CD4-positive, alpha-beta T cell (primary cell): Measurements from ENCODE around the gene ITGAE. TPM values are rescaled to one million over a fixed set of nuclear protein-coding genes. Genes with fewer than 3 reads are reported as not detected.

Source experiments
- ATAC-seq: fragments of 200-7000 bp; cut with Tn5 transposase; one replicate; pipeline ENCODE4 v1.10.0; 2022; ENCODE audit warnings: mild to moderate bottlenecking; ENCODE audit not compliant: poor library complexity
- CTCF ChIA-PET: fragments of 350-600 bp; sonication (Branson Sonifier 250); formaldehyde crosslinking; loops from one replicate; lab custom pipeline; 2021; ENCODE audit warnings: antibody characterized with exemption, inconsistent platforms; lab: Charles Lee
- POLR2A ChIA-PET: fragments of 350-600 bp; sonication (Branson Sonifier 250); formaldehyde crosslinking; loops from one replicate; lab custom pipeline; 2021; ENCODE audit warnings: antibody characterized with exemption, inconsistent platforms; lab: Charles Lee
- DNase-seq, 14 experiments: peaks; one replicate each; pipeline ENCODE4 v3.0.0-alpha.2; 2013 to 2020; ENCODE audit warnings: mixed read lengths in 2 of 14
- H3K27ac ChIP-seq, 2 donors: one replicate each; pipeline versions ENCODE4 v1.5.1 to v1.7.0; 2013; ENCODE audit warnings: low read length in 2 of 2, low read depth in 1 of 2, mild to moderate bottlenecking in 1 of 2
- H3K27me3 ChIP-seq, 2 experiments: 1 replicate in 1 of 2; 2 replicates in 1 of 2; pipeline versions ENCODE4 v1.6.1 to v1.7.0; 2013; ENCODE audit warnings: low read length in 2 of 2, control low read depth in 1 of 2, mild to moderate bottlenecking in 1 of 2, moderate library complexity in 1 of 2; ENCODE audit not compliant: insufficient read depth in 2 of 2, control insufficient read depth in 1 of 2
- H3K36me3 ChIP-seq: one replicate; pipeline ENCODE4 v1.6.1; 2013; ENCODE audit warnings: low read length, control low read depth; ENCODE audit not compliant: insufficient read depth
- H3K4me1 ChIP-seq: one replicate; pipeline ENCODE4 v1.6.1; 2013; ENCODE audit warnings: low read length, control low read depth; ENCODE audit not compliant: insufficient read depth
- H3K4me3 ChIP-seq: one replicate; pipeline ENCODE4 v1.5.1; 2013; ENCODE audit warnings: mild to moderate bottlenecking, low read length, moderate library complexity
- H3K9me3 ChIP-seq, 2 experiments: 1 replicate in 1 of 2; 2 replicates in 1 of 2; pipeline versions ENCODE4 v1.6.1 to v1.7.0; 2013; ENCODE audit warnings: low read length in 2 of 2, mild to moderate bottlenecking in 2 of 2, control low read depth in 1 of 2, moderate library complexity in 1 of 2; ENCODE audit not compliant: control insufficient read depth in 1 of 2, insufficient read depth in 1 of 2
- H3K27ac Mint-ChIP-seq: one replicate; pipeline ENCODE4 v1.8.0; 2020; ENCODE audit warnings: mixed read lengths
- H3K27me3 Mint-ChIP-seq: one replicate; pipeline ENCODE4 v1.8.0; 2021; ENCODE audit warnings: mixed read lengths
- H3K36me3 Mint-ChIP-seq: one replicate; pipeline ENCODE4 v1.8.0; 2021; ENCODE audit warnings: low read depth, mixed read lengths
- H3K4me1 Mint-ChIP-seq: one replicate; pipeline ENCODE4 v1.8.0; 2021; ENCODE audit warnings: low read depth, mixed read lengths
- H3K4me3 Mint-ChIP-seq: one replicate; pipeline ENCODE4 v1.8.0; 2020; ENCODE audit warnings: mild to moderate bottlenecking, mixed read lengths
- H3K9me3 Mint-ChIP-seq: one replicate; pipeline ENCODE4 v1.8.0; 2020; ENCODE audit warnings: mixed read lengths
- CTCF ChIP-seq: fragments of 200-600 bp; IDR thresholded peaks from one replicate; pipeline ENCODE4 v1.8.0; 2022; ENCODE audit warnings: antibody characterized with exemption, mild to moderate bottlenecking
- intact Hi-C, 2 experiments: fragments of 100-400 bp; cut with DNase I in 1 of 2; cut with micrococcal nuclease in 1 of 2; formaldehyde crosslinking; loops; one replicate each; pipeline versions ENCODE4 v1.15.1 to v1.9.0; 2023 to 2025; cut with DNase I, micrococcal nuclease
- total RNA-seq, 174 experiments: library from RNA in 2 of 174; stranded (reverse) in 2 of 174; gene quantifications; one replicate each; pipeline ENCODE4 v1.2.3 and lab custom pipeline; 2021 to 2026

The ITGAE gene
- total RNA-seq, 2 experiments from 2014 or later: 15.8 to 18.3 TPM

DNA sequence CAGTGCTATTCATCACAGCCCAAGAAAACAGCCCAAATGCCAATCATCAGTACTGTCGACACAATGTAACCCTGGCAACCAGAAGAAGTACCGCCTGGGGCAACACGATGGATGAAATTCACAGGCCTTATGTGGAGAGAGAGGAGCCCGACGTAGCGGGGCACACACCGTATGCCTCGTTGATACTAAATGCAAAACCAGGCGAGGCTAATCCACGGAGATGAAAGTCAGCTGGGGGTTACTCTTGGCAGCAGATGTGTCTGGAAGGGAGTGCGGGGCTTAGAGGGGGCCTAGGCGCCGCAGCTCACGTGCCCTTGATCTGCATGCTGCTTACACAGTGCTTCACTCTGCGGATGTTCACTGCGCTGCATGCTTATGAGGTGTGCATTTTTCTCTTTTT, 29.8 kb downstream of the ITGAE start:
- Mint-ChIP-seq H3K4me1 (peaks cover 54% of the 10 kb centered on the region), H3K4me3 (no peak overlapping the region), H3K27me3 (no peaks in the 10 kb centered on the region), H3K27ac (peak overlapping the region; percentile 47), H3K9me3 (peaks cover 2% of the 10 kb centered on the region), H3K36me3 (no peaks in the 10 kb centered on the region)
- ATAC-seq (peak; percentile 75), DNase-seq (peak in 3 of 14 experiments; percentile 10 to 43 (median 28))
- ChIA-PET CTCF (no interaction called here), POLR2A (interaction anchor here (0.7 kb wide), 1 partner anchor 17 kb away, joined by 3 read pairs; no protein-coding TSS in a partner anchor)
- Histone ChIP-seq H3K36me3 (no peaks in the 10 kb centered on the region), H3K4me1 (peaks cover 47% of the 10 kb centered on the region), H3K4me3 (no peak overlapping the region), H3K9me3 (peaks cover 0 to under 1% of the 10 kb centered on the region in 2 experiments), H3K27ac (peak overlapping the region in 1 of 2 donors; percentile 16), H3K27me3 (no peaks in the 10 kb centered on the region)
- intact Hi-C loops: no loop called here
- no peak for TF ChIP-seq CTCF

GRCh38 chr17:3770466-3770865, 30.5 kb downstream of the ITGAE start:
- intact Hi-C loops: no loop called here
- peak overlapping the region; percentile 47 for H3K27ac Mint-ChIP-seq
- H3K36me3 ChIP-seq: no peaks in the 10 kb centered on the region
- DNase-seq (peak in 6 of 14 experiments; percentile 21 to 78 (median 34)), ATAC-seq (peak; percentile 33)
- ChIA-PET CTCF (interaction anchor here (1.2 kb wide), 1 partner anchor 33 kb away, joined by 4 read pairs; no protein-coding TSS in a partner anchor), POLR2A (interaction anchor here (0.7 kb wide), 1 partner anchor 75 kb away, joined by 3 read pairs; no protein-coding TSS in a partner anchor)
- H3K9me3 ChIP-seq: peaks cover 0 to 4% of the 10 kb centered on the region in 2 experiments
- TF ChIP-seq CTCF: no peak
- H3K27me3 Mint-ChIP-seq: no peaks in the 10 kb centered on the region
- H3K4me1 Mint-ChIP-seq: peaks cover 61% of the 10 kb centered on the region
- H3K4me3 Mint-ChIP-seq: no peak overlapping the region
- peaks cover 54% of the 10 kb centered on the region for H3K4me1 ChIP-seq
- H3K36me3 Mint-ChIP-seq: no peaks in the 10 kb centered on the region
- no peaks in the 10 kb centered on the region for H3K27me3 ChIP-seq
- H3K27ac ChIP-seq: no peak overlapping the region
- H3K9me3 Mint-ChIP-seq: peaks cover 2% of the 10 kb centered on the region
- no peak overlapping the region for H3K4me3 ChIP-seq

GRCh38 chr17:3768769-3769168, 32.2 kb downstream of the ITGAE start:
- Mint-ChIP-seq H3K27ac (peak overlapping the region; percentile 54), H3K36me3 (no peaks in the 10 kb centered on the region), H3K4me1 (peaks cover 70% of the 10 kb centered on the region), H3K4me3 (no peak overlapping the region), H3K9me3 (peaks cover 2% of the 10 kb centered on the region), H3K27me3 (no peaks in the 10 kb centered on the region)
- CTCF ChIA-PET: no interaction called here
- DNase-seq: no peak
- peaks cover 70% of the 10 kb centered on the region for H3K4me1 ChIP-seq
- no peak overlapping the region for H3K4me3 ChIP-seq
- H3K36me3 ChIP-seq: no peaks in the 10 kb centered on the region
- POLR2A ChIA-PET: no interaction called here
- H3K9me3 ChIP-seq: peaks cover 0 to 4% of the 10 kb centered on the region in 2 experiments
- H3K27ac ChIP-seq: no peak overlapping the region
- no peak for ATAC-seq
- H3K27me3 ChIP-seq: no peaks in the 10 kb centered on the region
- TF ChIP-seq CTCF: no peak
- intact Hi-C loops: no loop called here
